GM19438 (cell line): ENCODE results near the gene CNOT3.

Experiments used
- ATAC-seq: cut with Tn5 transposase; IDR thresholded peaks from one replicate; pipeline ENCODE4 v1.9.1; 2021; ENCODE audit warnings: low read depth; ENCODE audit not compliant: unreplicated experiment

CNOT3 gene

GRCh38 chr19:54115109-54116063, 22.2 kb upstream of the CNOT3 start, which contains the start of the genes PRPF31 and TFPT:
PRPF31 (plus strand) TSS chr19:54115754; CDS start chr19:54118279, 2,525 bp downstream.
TFPT (minus strand) TSS chr19:54115657; CDS start chr19:54115269, 388 bp downstream.
- peak; percentile 80 for ATAC-seq

- no peak for ATAC-seq
Measured at GRCh38 chr19:54121259-54121658, 16.3 kb upstream of the CNOT3 start.

- ATAC-seq, result no peak
Measured at GRCh38 chr19:54123682-54124081, 13.9 kb upstream of the CNOT3 start.

- ATAC-seq, result no peak
Measured at GRCh38 chr19:54124393-54124792, 13.2 kb upstream of the CNOT3 start.

GRCh38 chr19:54125713-54126112, 11.8 kb upstream of the CNOT3 start:
- no peak for ATAC-seq

- ATAC-seq, result no peak
Measured at GRCh38 chr19:54127688-54128440, 9.7 kb upstream of the CNOT3 start.

- no peak for ATAC-seq
Measured at GRCh38 chr19:54128441-54128725, 9.2 kb upstream of the CNOT3 start.

GRCh38 chr19:54128796-54129616, 8.6 kb upstream of the CNOT3 start:
- ATAC-seq, result no peak

- no peak for ATAC-seq
Measured at GRCh38 chr19:54129617-54129996, 8.0 kb upstream of the CNOT3 start.

GRCh38 chr19:54133312-54133956, 4.1 kb upstream of the CNOT3 start:
- ATAC-seq, result no peak

- no peak for ATAC-seq
Measured at GRCh38 chr19:54133957-54134590, 3.5 kb upstream of the CNOT3 start.

- ATAC-seq, result no peak
Measured at GRCh38 chr19:54136086-54136863, 1.3 kb upstream of the CNOT3 start.

GRCh38 chr19:54136864-54137698, 481 bp upstream of the CNOT3 start:
- peak; percentile 83 for ATAC-seq

GRCh38 chr19:54138489-54139256, 1.1 kb downstream of the CNOT3 start:
- no peak for ATAC-seq

GRCh38 chr19:54141356-54141755, 3.8 kb downstream of the CNOT3 start:
- no peak for ATAC-seq

GRCh38 chr19:54142166-54142780, 4.7 kb downstream of the CNOT3 start:
- ATAC-seq, result no peak

GRCh38 chr19:54145541-54146158, 8.1 kb downstream of the CNOT3 start:
- ATAC-seq, result no peak
